Measurements from ENCODE around the gene NRCAM.
A peak's percentile ranks its signal among the peaks of the same experiment; 100 is the strongest.

The NRCAM gene

GRCh38 chr7:108193594-108194498 is 262.4 kb downstream of the NRCAM start:
- DNase-seq = peak; percentile 48

DNA sequence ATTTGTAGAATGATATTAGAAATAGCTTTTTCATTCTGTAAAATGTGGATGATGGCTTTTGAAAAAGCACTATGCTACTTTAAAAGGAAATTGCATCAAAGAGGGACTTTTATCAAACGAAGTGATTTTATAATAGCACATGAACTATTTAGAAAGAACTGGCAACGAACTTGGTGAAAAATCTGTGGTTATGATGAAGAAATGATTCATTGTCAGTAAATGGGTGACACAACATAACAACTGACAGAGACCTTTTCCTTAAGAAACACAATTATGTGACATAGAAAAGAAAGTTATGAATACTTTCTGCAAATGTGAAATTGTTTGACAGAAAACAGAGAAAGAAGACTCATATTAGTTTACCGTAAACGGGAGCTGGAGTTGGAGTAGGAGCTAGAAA is 265.3 kb downstream of the NRCAM start:
- DNase-seq = no peak

DNA sequence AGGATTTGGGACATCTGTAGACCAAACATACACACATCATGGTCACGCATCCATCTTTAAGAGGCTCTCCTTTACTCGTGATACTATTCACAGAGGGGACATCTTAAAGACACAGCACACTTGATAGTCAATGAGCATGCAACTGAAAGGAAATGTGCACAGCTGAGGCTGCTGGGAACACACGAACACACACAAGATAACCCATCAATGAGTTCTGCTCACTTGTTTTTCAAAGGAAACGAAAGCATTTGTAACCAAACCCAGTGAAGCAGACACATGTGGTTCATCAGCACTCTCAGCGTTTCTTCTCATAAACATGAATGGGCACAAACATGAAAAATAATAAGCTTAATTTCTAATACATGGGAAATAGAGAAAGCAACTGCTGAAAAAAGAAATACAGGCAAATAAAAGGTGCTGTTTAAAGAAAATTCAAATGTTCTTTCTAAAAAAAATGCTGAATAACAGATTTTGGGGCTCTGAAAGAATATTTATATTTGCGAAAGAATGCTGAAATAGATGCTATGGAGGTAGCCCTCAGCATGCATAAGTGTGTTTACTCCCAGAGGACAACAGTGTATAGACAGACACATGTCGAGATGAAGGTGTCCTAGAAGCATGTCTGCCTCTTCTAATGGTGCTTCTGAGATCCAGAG is 266.4 kb downstream of the NRCAM start:
- DNase-seq = no peak

GRCh38 chr7:108188724-108189123 is 267.5 kb downstream of the NRCAM start:
- no peak for DNase-seq

GRCh38 chr7:108181073-108181985 is 274.9 kb downstream of the NRCAM start:
- DNase-seq = peak; percentile 40

DNA sequence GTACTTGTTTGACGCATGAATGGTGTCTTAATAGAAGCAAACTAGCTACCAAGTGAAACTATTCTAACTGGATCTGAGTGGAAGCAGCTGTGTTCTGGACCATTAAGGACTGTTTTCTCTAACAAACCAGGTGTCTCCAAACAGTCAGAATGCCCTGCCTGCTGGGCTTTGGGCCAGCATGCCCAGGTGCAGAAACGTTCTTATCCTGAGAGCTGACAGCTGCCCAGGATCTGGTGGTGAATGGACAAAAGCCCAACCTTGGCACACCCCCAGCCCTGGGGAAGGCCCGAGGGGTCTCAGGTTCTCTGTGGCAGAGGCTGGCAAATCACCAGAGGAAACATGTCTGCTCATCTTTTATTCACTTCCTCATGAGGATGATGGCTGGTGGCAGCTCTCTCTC is 277.8 kb downstream of the NRCAM start:
- peak; percentile 94 for DNase-seq

GRCh38 chr7:108171164-108171563 is 285.1 kb downstream of the NRCAM start:
- DNase-seq = no peak

DNA sequence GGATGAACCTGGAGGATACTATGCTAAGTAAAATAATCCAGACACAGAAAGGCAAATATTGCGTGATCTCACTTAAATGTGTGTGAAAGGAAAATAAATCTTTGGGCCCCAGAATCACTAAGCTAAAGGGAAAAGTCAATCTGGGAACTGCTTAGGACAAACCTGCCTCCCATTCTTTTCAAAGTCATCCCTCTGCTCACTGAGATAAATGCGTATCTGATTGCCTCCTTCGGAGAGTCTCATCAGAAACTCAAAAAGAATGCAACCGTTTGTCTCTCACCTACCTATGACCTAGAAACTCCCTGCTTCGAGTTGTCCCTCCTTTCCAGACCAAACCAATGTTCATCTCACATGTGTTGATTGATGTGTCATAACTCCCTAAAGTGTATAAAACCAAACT is 286.0 kb downstream of the NRCAM start:
- DNase-seq = no peak

DNA sequence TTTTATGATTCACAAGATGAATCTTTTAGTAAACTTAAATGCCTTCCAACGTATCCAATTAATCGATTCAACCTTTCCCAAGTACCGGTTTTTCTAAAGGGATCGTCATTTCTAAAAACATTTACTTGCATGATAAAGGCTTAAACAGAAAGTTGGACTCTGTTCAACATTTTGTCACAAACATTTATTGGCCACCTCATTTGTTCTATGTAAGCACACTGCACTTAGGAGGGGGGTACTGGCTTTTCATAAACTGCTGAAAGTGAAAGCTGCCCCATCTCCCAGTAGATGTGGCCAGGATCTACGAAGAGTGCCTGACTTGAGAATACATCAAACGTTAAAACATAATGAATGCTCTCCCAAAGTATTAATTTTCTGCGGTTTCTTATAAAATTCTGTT is 288.8 kb downstream of the NRCAM start:
- DNase-seq = peak; percentile 12

- DNase-seq = no peak
Measured at GRCh38 chr7:108166687-108167086, 289.5 kb downstream of the NRCAM start.

- no peak for DNase-seq
Measured at GRCh38 chr7:108165723-108166122, 290.5 kb downstream of the NRCAM start.

DNA sequence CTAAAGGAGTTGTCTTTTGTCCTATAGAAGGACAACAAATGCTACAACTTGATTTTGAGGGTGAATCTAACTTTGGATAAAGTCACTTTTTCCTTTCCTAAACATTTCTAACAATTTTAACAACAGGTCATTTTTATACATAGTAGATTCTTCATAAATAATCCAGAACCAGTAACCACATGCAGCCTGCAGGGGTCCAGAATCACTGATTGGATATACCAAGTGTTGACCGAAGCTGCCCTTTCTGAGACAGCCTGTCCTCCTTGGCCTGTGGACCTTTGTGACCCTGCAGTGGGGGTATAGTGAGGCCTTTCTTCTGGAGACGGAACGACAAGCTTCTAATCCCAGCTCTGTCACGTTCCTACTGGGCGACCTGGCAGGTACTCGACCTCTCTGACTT is 291.3 kb downstream of the NRCAM start:
- no peak for DNase-seq

- no peak for DNase-seq
Measured at GRCh38 chr7:108164342-108164741, 291.9 kb downstream of the NRCAM start.

GRCh38 chr7:108158776-108159175 is 297.5 kb downstream of the NRCAM start:
- no peak for DNase-seq

GRCh38 chr7:108157606-108158335 is 298.5 kb downstream of the NRCAM start:
- DNase-seq = no peak

GRCh38 chr7:108156897-108157605 is 299.2 kb downstream of the NRCAM start:
- DNase-seq = no peak

DNA sequence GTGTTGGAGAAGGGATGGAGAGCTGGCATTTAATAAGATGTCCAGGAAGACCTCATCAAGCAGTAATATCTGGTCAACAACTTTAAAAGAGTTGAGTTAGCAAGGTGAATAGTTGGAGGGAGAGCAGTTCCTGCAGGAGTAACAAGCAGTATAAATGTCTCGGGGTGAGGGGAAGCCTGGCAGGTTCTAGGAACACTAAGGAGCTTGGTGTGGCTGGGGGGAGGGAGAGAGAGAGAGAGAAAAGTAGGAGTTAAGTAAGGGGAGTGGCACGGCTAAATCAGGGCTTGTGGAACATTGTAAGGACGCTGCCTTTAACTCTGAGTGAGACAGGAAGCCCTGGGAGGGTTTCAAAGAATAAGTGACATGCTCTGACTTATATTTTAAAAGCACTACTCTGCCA is 304.0 kb downstream of the NRCAM start:
- no peak for DNase-seq

DNA sequence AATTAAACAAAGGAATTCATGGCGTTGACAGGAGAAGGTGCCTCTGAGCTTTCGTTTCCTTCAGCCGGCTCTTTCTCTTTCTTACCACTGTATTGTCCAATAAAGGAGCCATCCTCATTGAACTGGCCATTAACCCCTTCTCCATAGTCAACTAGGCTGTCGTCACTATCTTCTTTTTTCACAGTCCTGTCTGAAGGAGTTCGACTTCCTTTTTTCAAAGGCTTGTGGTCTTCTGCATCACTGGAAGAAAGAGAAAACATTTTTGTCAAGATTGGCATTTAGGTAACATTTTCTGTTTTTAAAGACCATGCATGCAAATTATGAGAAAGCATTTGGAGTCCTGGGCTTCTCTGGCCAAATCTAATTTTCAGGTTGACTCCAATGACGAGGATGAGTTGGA is 306.3 kb downstream of the NRCAM start:
- DNase-seq = no peak

- no peak for DNase-seq
Measured at GRCh38 chr7:108149119-108149518, 307.1 kb downstream of the NRCAM start.

DNA sequence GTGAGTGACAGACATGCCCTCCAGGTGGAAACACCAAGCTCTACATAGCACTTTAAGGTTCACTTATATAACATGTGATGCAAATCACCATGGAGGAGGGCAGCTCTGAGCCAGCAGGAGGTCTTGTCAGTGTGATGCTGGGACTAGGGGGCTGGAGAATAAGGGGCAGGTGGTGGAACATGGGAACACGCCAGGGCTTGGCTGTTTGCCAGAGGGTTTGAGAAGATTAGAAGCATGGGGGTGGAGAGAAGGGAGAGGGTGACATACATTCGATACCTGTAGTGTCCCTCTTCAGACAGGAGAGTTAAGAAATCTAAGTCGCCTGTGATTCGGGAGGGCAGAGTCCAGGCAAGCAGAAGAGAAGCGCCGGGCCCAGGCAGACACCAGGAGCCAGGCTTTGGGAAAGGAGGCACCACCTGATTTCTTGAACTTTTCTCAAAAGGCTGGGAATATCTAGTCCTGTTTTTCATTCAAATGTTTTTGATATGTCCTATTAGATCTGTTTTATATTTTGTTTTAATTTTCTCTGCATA is 309.1 kb downstream of the NRCAM start:
- peak; percentile 87 for DNase-seq

DNA sequence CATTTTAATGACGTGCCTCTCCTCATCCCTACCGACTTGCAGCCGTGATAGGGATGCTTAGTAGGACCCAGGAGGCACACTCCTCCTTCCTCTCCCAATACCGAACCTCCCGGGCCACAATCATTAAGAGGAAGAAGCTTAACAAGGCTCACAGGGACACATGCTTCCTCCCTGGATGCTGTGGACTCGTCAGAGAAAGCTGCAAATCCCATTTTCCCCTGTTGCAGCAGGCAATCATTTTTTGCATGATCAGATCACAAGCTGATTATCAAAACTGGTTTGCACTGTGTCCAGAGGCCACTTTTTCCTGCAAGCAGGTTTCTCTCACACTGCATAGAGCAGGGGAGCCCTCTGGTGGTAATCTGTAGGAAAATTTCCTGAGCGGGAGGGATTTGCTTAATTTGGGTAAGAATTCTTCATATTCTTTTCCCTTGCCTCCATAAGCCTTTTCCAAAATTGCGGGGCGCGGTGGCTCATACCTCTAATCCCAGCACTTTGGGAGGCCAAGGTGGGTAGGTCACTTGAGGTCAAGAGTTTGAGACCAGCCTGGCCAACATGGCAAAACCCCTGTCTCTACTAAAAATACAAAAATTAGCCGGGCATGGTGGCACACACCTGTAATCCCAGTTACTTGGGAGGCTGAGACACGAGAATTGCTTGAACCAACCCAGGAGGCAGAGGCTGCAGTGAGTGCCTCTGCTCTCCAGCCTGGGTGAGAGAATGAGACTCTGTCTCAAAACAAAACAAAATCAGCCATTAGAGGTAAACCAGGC is 310.0 kb downstream of the NRCAM start:
- DNase-seq = peak; percentile 75

Measured in NCI-H2107 (cell line).